ENCODE results near the gene PHKB.

DNA sequence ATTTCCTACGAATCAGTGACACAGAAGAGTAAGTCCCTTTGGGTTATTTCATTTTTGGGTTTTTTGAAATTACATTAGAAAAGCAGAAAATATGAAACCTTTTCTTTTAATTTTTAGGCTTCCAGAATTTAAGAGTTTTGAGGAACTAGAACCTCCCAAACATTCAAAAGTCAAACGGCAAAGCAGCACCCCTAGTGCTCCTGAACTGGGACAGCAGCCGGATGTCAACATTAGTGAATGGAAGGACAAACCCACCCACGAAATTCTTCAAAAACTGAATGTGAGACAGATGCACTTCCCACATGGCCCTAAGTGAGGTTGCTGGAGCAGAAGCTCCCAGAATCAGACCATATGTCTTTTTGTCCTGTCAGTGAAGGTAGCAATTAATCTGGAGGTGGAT, 199.4 kb downstream of the PHKB start:
- TF ChIP-seq, protein P1, sequence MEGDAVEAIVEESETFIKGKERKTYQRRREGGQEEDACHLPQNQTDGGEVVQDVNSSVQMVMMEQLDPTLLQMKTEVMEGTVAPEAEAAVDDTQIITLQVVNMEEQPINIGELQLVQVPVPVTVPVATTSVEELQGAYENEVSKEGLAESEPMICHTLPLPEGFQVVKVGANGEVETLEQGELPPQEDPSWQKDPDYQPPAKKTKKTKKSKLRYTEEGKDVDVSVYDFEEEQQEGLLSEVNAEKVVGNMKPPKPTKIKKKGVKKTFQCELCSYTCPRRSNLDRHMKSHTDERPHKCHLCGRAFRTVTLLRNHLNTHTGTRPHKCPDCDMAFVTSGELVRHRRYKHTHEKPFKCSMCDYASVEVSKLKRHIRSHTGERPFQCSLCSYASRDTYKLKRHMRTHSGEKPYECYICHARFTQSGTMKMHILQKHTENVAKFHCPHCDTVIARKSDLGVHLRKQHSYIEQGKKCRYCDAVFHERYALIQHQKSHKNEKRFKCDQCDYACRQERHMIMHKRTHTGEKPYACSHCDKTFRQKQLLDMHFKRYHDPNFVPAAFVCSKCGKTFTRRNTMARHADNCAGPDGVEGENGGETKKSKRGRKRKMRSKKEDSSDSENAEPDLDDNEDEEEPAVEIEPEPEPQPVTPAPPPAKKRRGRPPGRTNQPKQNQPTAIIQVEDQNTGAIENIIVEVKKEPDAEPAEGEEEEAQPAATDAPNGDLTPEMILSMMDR (IDR thresholded peaks at IDR 0.05): no peak
- TF ChIP-seq POLR2A (IDR thresholded peaks at IDR 0.05): no peak

Data from uterus (tissue), 2 donors.